ENCODE measurements around the gene IL25.

IL25 gene

DNA sequence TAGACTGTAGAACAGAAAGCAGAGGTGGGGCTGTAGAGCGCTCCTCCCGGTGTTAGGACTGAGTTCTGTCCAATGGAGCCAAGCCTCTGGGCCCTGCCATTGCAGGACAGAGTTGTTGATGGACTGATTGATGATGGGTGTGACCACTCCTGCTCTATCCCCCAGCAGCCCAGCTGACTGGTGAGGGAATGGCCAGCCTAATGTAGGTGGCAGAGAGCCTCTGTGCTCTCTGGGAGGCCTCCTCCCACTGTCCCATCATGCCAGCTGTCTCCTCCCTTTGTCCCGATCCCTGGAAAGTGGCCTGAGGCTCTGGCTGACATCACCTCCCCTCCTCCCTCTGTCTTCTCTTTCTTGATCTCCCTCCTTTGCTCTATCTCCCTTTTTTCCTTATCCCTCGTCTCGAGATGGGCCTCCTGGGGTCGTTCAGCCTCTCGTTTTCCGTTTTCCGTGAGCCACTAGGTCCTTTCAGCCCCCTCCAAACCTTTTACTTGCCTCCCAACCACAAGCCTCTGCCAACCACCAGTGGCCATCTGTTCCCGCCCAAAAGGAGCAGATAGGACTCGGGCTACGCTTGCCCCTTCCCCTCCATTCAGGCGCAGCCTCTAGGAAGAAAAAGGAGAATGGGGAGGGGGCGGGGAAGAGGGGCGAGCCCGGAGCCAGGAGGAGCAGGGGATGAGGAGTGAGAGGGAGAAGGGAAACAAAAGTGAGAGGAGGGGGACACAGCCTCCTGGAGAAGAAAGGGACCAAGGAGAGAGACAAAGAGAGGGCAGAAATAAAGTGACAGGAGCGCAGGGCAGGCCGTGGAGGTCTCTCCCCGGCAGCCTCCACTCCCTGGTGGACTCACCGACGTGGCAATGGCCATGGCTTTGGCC is 8.2 kb upstream of the IL25 start:
- H4K20me1 ChIP-seq (ENCODE audit: insufficient read depth, low read length), result no peaks in the 10 kb centered on the region
- peaks cover under 1% of the 10 kb centered on the region for H3K27me3 ChIP-seq (ENCODE audit: insufficient read depth, low read length, poor library complexity)
- TF ChIP-seq, protein P1, sequence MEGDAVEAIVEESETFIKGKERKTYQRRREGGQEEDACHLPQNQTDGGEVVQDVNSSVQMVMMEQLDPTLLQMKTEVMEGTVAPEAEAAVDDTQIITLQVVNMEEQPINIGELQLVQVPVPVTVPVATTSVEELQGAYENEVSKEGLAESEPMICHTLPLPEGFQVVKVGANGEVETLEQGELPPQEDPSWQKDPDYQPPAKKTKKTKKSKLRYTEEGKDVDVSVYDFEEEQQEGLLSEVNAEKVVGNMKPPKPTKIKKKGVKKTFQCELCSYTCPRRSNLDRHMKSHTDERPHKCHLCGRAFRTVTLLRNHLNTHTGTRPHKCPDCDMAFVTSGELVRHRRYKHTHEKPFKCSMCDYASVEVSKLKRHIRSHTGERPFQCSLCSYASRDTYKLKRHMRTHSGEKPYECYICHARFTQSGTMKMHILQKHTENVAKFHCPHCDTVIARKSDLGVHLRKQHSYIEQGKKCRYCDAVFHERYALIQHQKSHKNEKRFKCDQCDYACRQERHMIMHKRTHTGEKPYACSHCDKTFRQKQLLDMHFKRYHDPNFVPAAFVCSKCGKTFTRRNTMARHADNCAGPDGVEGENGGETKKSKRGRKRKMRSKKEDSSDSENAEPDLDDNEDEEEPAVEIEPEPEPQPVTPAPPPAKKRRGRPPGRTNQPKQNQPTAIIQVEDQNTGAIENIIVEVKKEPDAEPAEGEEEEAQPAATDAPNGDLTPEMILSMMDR (IDR thresholded peaks at IDR 0.05; ENCODE audit: borderline replicate concordance, extremely low read depth, low read length, poor library complexity, severe bottlenecking), result no peak
- TF ChIP-seq EZH2 (IDR thresholded peaks at IDR 0.05; ENCODE audit: borderline replicate concordance, low read depth, low read length, severe bottlenecking), result no peak
- ATAC-seq (ENCODE audit: insufficient read depth, low read depth), result no peak
- DNase-seq, result no peak
- H3K4me3 ChIP-seq (ENCODE audit: low read depth in 1 of 2, low read length in 2 of 2), result no peak overlapping the region
- no peak overlapping the region for H3K27ac ChIP-seq (ENCODE audit: low read length)
- no peaks in the 10 kb centered on the region for H3K79me2 ChIP-seq (ENCODE audit: insufficient read depth, low read length)
- no peak overlapping the region for H3K4me2 ChIP-seq (ENCODE audit: insufficient read depth, low read length)
- no peak overlapping the region for H2AFZ ChIP-seq (ENCODE audit: low read depth, low read length)
- no peaks in the 10 kb centered on the region for H3K4me1 ChIP-seq (ENCODE audit: insufficient read depth, low read length)
- H3K9me3 ChIP-seq (ENCODE audit: insufficient read depth, low read length, severe bottlenecking), result no peaks in the 10 kb centered on the region
- no peaks in the 10 kb centered on the region for H3K36me3 ChIP-seq (ENCODE audit: insufficient read depth, low read length)
- H3K9ac ChIP-seq (ENCODE audit: low read depth, low read length), result no peak overlapping the region

DNA sequence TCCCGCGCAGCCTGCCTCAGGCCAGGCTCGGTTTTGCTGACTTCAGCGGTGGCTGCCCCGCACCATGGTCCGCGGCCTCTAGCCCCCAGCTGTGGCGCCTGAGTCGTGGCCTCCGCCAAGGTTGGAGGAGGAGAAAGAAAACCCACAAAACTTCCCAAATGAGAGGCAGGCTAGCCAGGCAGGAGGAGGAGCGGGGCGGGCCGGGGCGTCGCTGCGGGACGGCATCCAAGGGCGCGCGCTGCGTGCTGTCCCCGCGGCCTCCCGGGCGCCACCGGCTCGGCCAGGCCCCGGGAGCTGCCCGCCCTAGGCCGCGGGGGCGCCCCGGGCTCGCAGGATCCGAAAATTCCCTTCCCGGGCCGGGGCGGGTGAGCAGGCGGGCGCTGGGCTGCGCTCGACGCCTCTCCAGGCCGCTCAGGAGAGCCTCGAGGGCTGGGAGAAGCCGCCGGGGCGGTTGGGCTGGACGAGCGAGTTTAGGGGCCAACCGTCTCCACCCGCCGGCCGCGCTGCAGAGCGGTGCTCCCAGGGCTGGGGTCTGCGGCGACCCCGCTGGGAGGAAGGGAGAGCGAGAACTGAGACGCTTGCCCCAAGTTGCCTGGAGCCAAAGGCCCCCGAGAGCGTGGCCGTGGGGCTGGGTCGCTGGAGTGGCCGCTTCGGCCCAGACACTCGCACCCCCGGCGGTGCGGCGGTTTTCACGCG is 7.4 kb upstream of the IL25 start, which contains the start of gene EFS:
Gene EFS (minus strand): TSS at position 137 of the 696 bp plus-strand sequence. CDS start 147 bp downstream, outside the sequence.
- DNase-seq, result no peak
- no peak for TF ChIP-seq EZH2 (IDR thresholded peaks at IDR 0.05; ENCODE audit: borderline replicate concordance, low read depth, low read length, severe bottlenecking)
- TF ChIP-seq, protein P1 (IDR thresholded peaks at IDR 0.05; ENCODE audit: borderline replicate concordance, extremely low read depth, low read length, poor library complexity, severe bottlenecking), result no peak
- no peaks in the 10 kb centered on the region for H3K36me3 ChIP-seq (ENCODE audit: insufficient read depth, low read length)
- H3K4me1 ChIP-seq (ENCODE audit: insufficient read depth, low read length), result no peaks in the 10 kb centered on the region
- H3K9me3 ChIP-seq (ENCODE audit: insufficient read depth, low read length, severe bottlenecking), result no peaks in the 10 kb centered on the region
- H3K9ac ChIP-seq (ENCODE audit: low read depth, low read length), result no peak within 1 kb of the TSS
- H3K27ac ChIP-seq (ENCODE audit: low read length), result no peak within 1 kb of the TSS
- H3K27me3 ChIP-seq (ENCODE audit: insufficient read depth, low read length, poor library complexity), result peaks cover 3% of the 10 kb centered on the region
- H3K79me2 ChIP-seq (ENCODE audit: insufficient read depth, low read length), result no peaks in the 10 kb centered on the region
- ATAC-seq (ENCODE audit: insufficient read depth, low read depth), result no peak
- H3K4me3 ChIP-seq (ENCODE audit: low read depth in 1 of 2, low read length in 2 of 2), result no peak within 1 kb of the TSS
- H3K4me2 ChIP-seq (ENCODE audit: insufficient read depth, low read length), result no peak within 1 kb of the TSS
- no peak within 1 kb of the TSS for H2AFZ ChIP-seq (ENCODE audit: low read depth, low read length)
- H4K20me1 ChIP-seq (ENCODE audit: insufficient read depth, low read length), result no peaks in the 10 kb centered on the region

DNA sequence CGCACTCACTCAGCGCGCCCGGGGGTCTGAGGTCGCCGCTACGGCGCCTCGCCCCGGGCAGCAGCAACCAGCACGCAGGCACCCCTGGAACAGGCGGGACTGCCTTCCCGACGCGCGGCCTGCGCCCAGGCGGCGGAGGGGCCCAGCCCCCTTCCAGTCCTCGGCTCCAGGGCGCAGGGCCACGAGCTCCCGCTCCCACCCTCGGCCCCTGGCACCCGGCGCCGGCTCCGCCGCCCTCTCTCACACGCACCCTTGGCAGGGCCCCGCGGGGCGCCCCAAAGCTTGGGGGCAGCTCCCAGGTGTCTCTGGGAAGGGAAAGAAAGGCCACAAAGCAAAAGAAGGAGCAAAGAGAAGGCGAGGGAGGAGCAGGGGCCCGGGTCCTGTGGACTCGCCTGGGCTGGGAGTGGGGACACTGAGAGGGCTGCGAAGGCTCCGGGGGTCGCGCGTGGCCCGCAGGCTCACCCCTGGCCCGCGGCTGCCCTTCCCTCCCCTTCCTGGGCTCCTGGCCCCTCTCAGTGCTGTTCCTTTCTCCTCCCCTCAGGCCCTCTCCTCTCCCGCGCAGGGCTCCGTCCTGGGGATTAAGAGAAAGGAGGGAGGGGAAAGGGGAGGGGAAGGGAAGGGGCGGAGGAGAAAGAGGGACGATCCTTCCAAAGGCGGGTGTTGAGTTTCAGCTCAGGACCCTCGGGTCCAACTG is 6.7 kb upstream of the IL25 start:
- H3K79me2 ChIP-seq (ENCODE audit: insufficient read depth, low read length), result no peaks in the 10 kb centered on the region
- TF ChIP-seq, protein P1 (IDR thresholded peaks at IDR 0.05; ENCODE audit: borderline replicate concordance, extremely low read depth, low read length, poor library complexity, severe bottlenecking), result no peak
- no peak for TF ChIP-seq EZH2 (IDR thresholded peaks at IDR 0.05; ENCODE audit: borderline replicate concordance, low read depth, low read length, severe bottlenecking)
- ATAC-seq (ENCODE audit: insufficient read depth, low read depth), result no peak
- H3K27ac ChIP-seq (ENCODE audit: low read length), result no peak overlapping the region
- H2AFZ ChIP-seq (ENCODE audit: low read depth, low read length), result no peak overlapping the region
- H3K4me3 ChIP-seq (ENCODE audit: low read depth in 1 of 2, low read length in 2 of 2), result no peak overlapping the region
- H3K27me3 ChIP-seq (ENCODE audit: insufficient read depth, low read length, poor library complexity), result peaks cover 3% of the 10 kb centered on the region
- H3K9me3 ChIP-seq (ENCODE audit: insufficient read depth, low read length, severe bottlenecking), result no peaks in the 10 kb centered on the region
- no peaks in the 10 kb centered on the region for H4K20me1 ChIP-seq (ENCODE audit: insufficient read depth, low read length)
- no peaks in the 10 kb centered on the region for H3K36me3 ChIP-seq (ENCODE audit: insufficient read depth, low read length)
- H3K4me1 ChIP-seq (ENCODE audit: insufficient read depth, low read length), result no peaks in the 10 kb centered on the region
- H3K9ac ChIP-seq (ENCODE audit: low read depth, low read length), result no peak overlapping the region
- H3K4me2 ChIP-seq (ENCODE audit: insufficient read depth, low read length), result no peak overlapping the region
- no peak for DNase-seq
